GM18858 (cell line): ENCODE results near the gene EDIL3.
"Not testable (repeated sequence)": the region's sequence is repeated elsewhere in the genome, so short reads cannot be mapped to it uniquely, and the experiment has no call there.

Source experiments
- ATAC-seq: cut with Tn5 transposase; IDR thresholded peaks from one replicate; pipeline ENCODE4 v1.9.1; 2021; ENCODE audit not compliant: unreplicated experiment

Gene EDIL3

GRCh38 chr5:84086511-84086910 lies 298.2 kb downstream of the EDIL3 start:
- no peak for ATAC-seq

- ATAC-seq, result no peak
These were observed 299.2 kb downstream of the EDIL3 start for GRCh38 chr5:84085387-84086041.

- ATAC-seq, result no peak
These were observed 303.8 kb downstream of the EDIL3 start for GRCh38 chr5:84080908-84081307.

GRCh38 chr5:84072339-84072738 lies 312.3 kb downstream of the EDIL3 start:
- no peak for ATAC-seq

GRCh38 chr5:84069608-84070179 lies 315.0 kb downstream of the EDIL3 start:
- ATAC-seq, result no peak

- no peak for ATAC-seq
These were observed 321.6 kb downstream of the EDIL3 start for GRCh38 chr5:84063041-84063440.

GRCh38 chr5:84059672-84060071 lies 325.0 kb downstream of the EDIL3 start:
- ATAC-seq, result no peak

- no peak for ATAC-seq
These were observed 326.1 kb downstream of the EDIL3 start for GRCh38 chr5:84058561-84058960.

- no peak for ATAC-seq
These were observed 327.5 kb downstream of the EDIL3 start for GRCh38 chr5:84057211-84057610.

GRCh38 chr5:84045964-84046363 lies 338.7 kb downstream of the EDIL3 start:
- ATAC-seq, result no peak

- no peak for ATAC-seq
These were observed 347.8 kb downstream of the EDIL3 start for GRCh38 chr5:84036842-84037241.

GRCh38 chr5:84032324-84032723 lies 352.4 kb downstream of the EDIL3 start:
- no peak for ATAC-seq

- no peak for ATAC-seq
These were observed 356.6 kb downstream of the EDIL3 start for GRCh38 chr5:84028093-84028492.

GRCh38 chr5:84018521-84018920 lies 366.2 kb downstream of the EDIL3 start:
- not testable (repeated sequence) for ATAC-seq

- ATAC-seq, result no peak
These were observed 367.0 kb downstream of the EDIL3 start for GRCh38 chr5:84017523-84018172.

- ATAC-seq, result no peak
These were observed 368.6 kb downstream of the EDIL3 start for GRCh38 chr5:84016085-84016484.

GRCh38 chr5:84014966-84015365 lies 369.7 kb downstream of the EDIL3 start:
- ATAC-seq, result no peak

GRCh38 chr5:83993803-83994202 lies 390.9 kb downstream of the EDIL3 start:
- no peak for ATAC-seq

GRCh38 chr5:83991566-83992224 lies 393.0 kb downstream of the EDIL3 start:
- ATAC-seq, result no peak

GRCh38 chr5:83988293-83988685 lies 396.4 kb downstream of the EDIL3 start:
- ATAC-seq, result no peak

- no peak for ATAC-seq
These were observed 397.0 kb downstream of the EDIL3 start for GRCh38 chr5:83987513-83988292.
